A673 (cell line): Measurements from ENCODE around the gene RIMS4.

Experiments used
- CTCF ChIP-seq: fragments of 300-800, 200-600 bp; sonication (generic); conservative IDR thresholded peaks from 2 replicates; pipeline ENCODE4 v1.5.1; 2017; ENCODE audit warnings: low read depth, mild to moderate bottlenecking, antibody characterized with exemption, low read length, moderate library complexity, mixed read lengths
- EZH2 ChIP-seq: fragments of 200-600 bp; sonication (generic); IDR thresholded peaks from 2 replicates; pipeline ENCODE4 v1.6.1; 2017; ENCODE audit warnings: borderline replicate concordance, low read depth, mild to moderate bottlenecking, mixed read lengths, antibody characterized with exemption, low read length; ENCODE audit not compliant: poor library complexity, severe bottlenecking

- TF ChIP-seq CTCF: no peak
- TF ChIP-seq EZH2: no peak
Measured at GRCh38 chr20:44832724-44833123, 22.4 kb upstream of the RIMS4 start.
